CD14-positive monocyte (primary cell): ENCODE data around the gene CPOX. TPM values are rescaled to one million over a fixed set of nuclear protein-coding genes. Genes with fewer than 3 reads are reported as not detected.
A peak's percentile ranks its signal among the peaks of the same experiment; 100 is the strongest.

Experiments
- DNase-seq, 3 donors: peaks; one replicate each; pipeline ENCODE4 v3.0.0-alpha.2; 2011 to 2022
- H2AFZ ChIP-seq: 2 replicates; pipeline ENCODE4 v1.6.0; 2012; ENCODE audit warnings: mild to moderate bottlenecking, low read depth, low read length, inconsistent platforms; ENCODE audit not compliant: insufficient read depth, poor library complexity, severe bottlenecking
- H3K27ac ChIP-seq, 2 donors: 1 replicate in 1 of 2; 2 replicates in 1 of 2; pipeline ENCODE4 v1.5.1; 2012 to 2013; ENCODE audit warnings: low read length in 2 of 2, control low read depth in 1 of 2, inconsistent platforms in 1 of 2, low read depth in 1 of 2, mild to moderate bottlenecking in 1 of 2
- H3K27me3 ChIP-seq, 2 donors: one replicate each; pipeline versions ENCODE4 v1.6.0 to v1.6.1; 2011 to 2013; ENCODE audit warnings: low read length in 2 of 2; ENCODE audit not compliant: control insufficient read depth in 2 of 2, insufficient read depth in 2 of 2
- H3K36me3 ChIP-seq, 2 donors: replicated peaks in 1 of 2; 1 replicate in 1 of 2; 2 replicates in 1 of 2; pipeline versions ENCODE4 v1.5.1 to v1.6.1; 2012 to 2013; ENCODE audit warnings: low read length in 2 of 2, control low read depth in 1 of 2, inconsistent platforms in 1 of 2, mild to moderate bottlenecking in 1 of 2; ENCODE audit not compliant: insufficient read depth in 2 of 2, control insufficient read depth in 1 of 2
- H3K4me1 ChIP-seq, 2 donors: 1 replicate in 1 of 2; 2 replicates in 1 of 2; pipeline versions ENCODE4 v1.5.1 to v1.6.1; 2012 to 2013; ENCODE audit warnings: low read length in 2 of 2, control low read depth in 1 of 2, inconsistent platforms in 1 of 2, mild to moderate bottlenecking in 1 of 2, moderate library complexity in 1 of 2; ENCODE audit not compliant: insufficient read depth in 2 of 2, control insufficient read depth in 1 of 2
- H3K4me2 ChIP-seq: replicated peaks from 2 replicates; pipeline ENCODE3; 2012; ENCODE audit warnings: low read length, moderate library complexity, mild to moderate bottlenecking; ENCODE audit not compliant: poor library complexity, severe bottlenecking; ENCODE audit errors: extremely low read depth
- H3K4me3 ChIP-seq, 3 experiments: fragments of 200-600 bp in 1 of 3; sonication (generic) in 1 of 3; replicated peaks in 1 of 3; 1 replicate in 2 of 3; 2 replicates in 1 of 3; pipeline ENCODE4 v1.5.1; 2011 to 2013; ENCODE audit warnings: low read length in 3 of 3, mild to moderate bottlenecking in 3 of 3, control low read depth in 2 of 3, low read depth in 2 of 3, inconsistent platforms in 1 of 3, moderate library complexity in 1 of 3
- H3K79me2 ChIP-seq: 2 replicates; pipeline ENCODE4 v1.6.0; 2012; ENCODE audit warnings: mild to moderate bottlenecking, control low read depth, inconsistent platforms, low read length, moderate library complexity; ENCODE audit not compliant: insufficient read depth
- H3K9ac ChIP-seq: 2 replicates; pipeline ENCODE4 v1.6.0; 2017; ENCODE audit warnings: low read length, mild to moderate bottlenecking; ENCODE audit not compliant: insufficient read depth, poor library complexity, severe bottlenecking
- H3K9me3 ChIP-seq, 2 donors: replicated peaks in 1 of 2; 1 replicate in 1 of 2; 2 replicates in 1 of 2; pipeline versions ENCODE4 v1.5.1 to v1.6.1; 2012 to 2013; ENCODE audit warnings: low read length in 2 of 2, control low read depth in 1 of 2; ENCODE audit not compliant: control insufficient read depth in 1 of 2, insufficient read depth in 1 of 2
- H4K20me1 ChIP-seq: 2 replicates; pipeline ENCODE4 v1.6.0; 2012; ENCODE audit warnings: mild to moderate bottlenecking, low read length, control low read depth, moderate library complexity; ENCODE audit not compliant: insufficient read depth
- H3K27ac Mint-ChIP-seq, 7 donors: one replicate each; pipeline ENCODE4 v1.8.0; 2020; ENCODE audit warnings: mild to moderate bottlenecking in 7 of 7, mixed read lengths in 7 of 7, moderate library complexity in 6 of 7, inconsistent platforms in 2 of 7
- H3K27me3 Mint-ChIP-seq, 3 donors: one replicate each; pipeline ENCODE4 v1.8.0; 2021 to 2022; ENCODE audit warnings: low read depth in 3 of 3, mild to moderate bottlenecking in 3 of 3, mixed read lengths in 3 of 3, moderate library complexity in 3 of 3, inconsistent platforms in 1 of 3
- H3K36me3 Mint-ChIP-seq, 2 donors: one replicate each; pipeline ENCODE4 v1.8.0; 2020; ENCODE audit warnings: mixed read lengths in 2 of 2, inconsistent platforms in 1 of 2, mild to moderate bottlenecking in 1 of 2
- H3K4me1 Mint-ChIP-seq: one replicate; pipeline ENCODE4 v1.8.0; 2020; ENCODE audit warnings: mild to moderate bottlenecking, mixed read lengths
- H3K4me3 Mint-ChIP-seq, 2 donors: one replicate each; pipeline ENCODE4 v1.8.0; 2020; ENCODE audit warnings: mild to moderate bottlenecking in 2 of 2, mixed read lengths in 2 of 2, moderate library complexity in 1 of 2
- H3K9me3 Mint-ChIP-seq, 7 donors: one replicate each; pipeline ENCODE4 v1.8.0; 2020 to 2022; ENCODE audit warnings: mixed read lengths in 7 of 7, mild to moderate bottlenecking in 6 of 7, moderate library complexity in 6 of 7, inconsistent platforms in 2 of 7
- WGBS: methylation state at CpG from one replicate; pipeline ENCODE4 v1.1.5; 2013; ENCODE audit warnings: missing lambda C conversion rate; ENCODE audit not compliant: insufficient coverage; 5-methylcytosine and 5-hydroxymethylcytosine counted together
- intact Hi-C, 2 donors: fragments of 100-400 bp; cut with micrococcal nuclease; formaldehyde crosslinking; loops; one replicate each; pipeline versions ENCODE4 v1.15.0 to v1.15.1; 2023
- polyA plus RNA-seq, 3 donors: library from polyadenylated mRNA; depleted of rRNA in 1 of 3; unstranded in 2 of 3; stranded (reverse) in 1 of 3; fragments of 300-500 nt in 2 of 3; fragments of >200 nt in 1 of 3; fragmentation: Illumina TruSeq in 2 of 3; gene quantifications; 1 replicate in 2 of 3; 2 replicates in 1 of 3; pipeline ENCODE4 v1.2.3, GENCODE V29; 2012 to 2021
- TF ChIP-seq, protein P1 (sequence below): fragments of 200-600 bp; IDR thresholded peaks from one replicate; pipeline ENCODE4 v1.8.0; 2022; ENCODE audit warnings: antibody characterized with exemption, mild to moderate bottlenecking

The CPOX gene
- polyA plus RNA-seq, 3 donors = 4.2 to 12.8 (median 5.2) TPM

DNA sequence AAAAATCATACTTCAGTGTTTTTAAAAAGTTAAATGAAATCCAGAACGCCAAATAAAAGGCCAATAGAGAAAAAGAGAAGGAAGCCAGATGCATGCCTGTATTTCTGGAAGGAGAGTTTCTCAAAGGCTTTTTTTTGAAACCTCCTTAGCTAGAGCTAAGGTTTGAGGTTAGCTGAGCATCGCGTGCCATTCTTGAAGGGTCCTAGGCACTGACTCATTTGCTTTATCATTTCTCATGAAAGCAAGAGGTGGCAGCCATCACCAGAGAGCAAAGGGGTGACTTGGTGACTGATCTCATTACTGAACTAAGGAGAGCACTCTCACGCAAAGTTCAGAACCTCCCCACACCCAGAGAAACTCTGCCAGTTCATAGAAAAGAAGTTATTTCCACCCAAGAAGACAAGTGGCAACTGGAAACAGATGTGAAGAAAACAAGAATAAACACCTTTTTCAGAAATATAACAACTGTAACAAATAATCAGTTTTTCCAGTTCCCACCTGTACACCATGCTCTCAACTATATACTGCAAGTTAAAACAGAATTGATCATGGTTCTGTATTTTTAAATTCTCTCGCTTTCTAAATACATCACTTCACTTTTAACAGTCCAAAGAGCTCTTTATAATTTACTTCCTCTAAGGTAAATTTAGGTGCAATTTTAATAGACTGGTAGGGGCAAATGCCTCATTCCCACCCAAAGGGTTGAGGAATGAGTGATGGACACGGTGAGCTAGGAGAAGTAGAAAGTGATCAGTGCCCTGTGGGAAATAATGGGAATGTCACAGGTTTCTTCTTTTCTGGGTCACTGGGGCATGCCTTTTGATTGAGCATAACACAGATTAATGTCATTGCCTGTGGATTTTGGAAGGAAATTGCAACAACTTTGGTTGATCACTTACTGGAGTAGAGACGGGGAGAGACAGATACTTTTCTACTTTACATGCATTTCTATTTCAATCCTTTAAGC, 37.0 kb downstream of the CPOX start:
- Mint-ChIP-seq H3K27ac (peak overlapping the region in 1 of 7 donors; percentile 2), H3K36me3 (no peaks in the 10 kb centered on the region), H3K4me1 (peaks cover 49% of the 10 kb centered on the region), H3K27me3 (peaks cover 0 to 3% (median 0%) of the 10 kb centered on the region in 3 donors), H3K9me3 (no peaks in the 10 kb centered on the region), H3K4me3 (no peak overlapping the region)
- 100% methylated on average over 1 of the region's 7 CpGs for WGBS
- peaks cover 26 to 39% of the 10 kb centered on the region in 2 donors for H3K4me1 ChIP-seq
- H3K4me2 ChIP-seq = no peak overlapping the region
- H3K9me3 ChIP-seq = no peaks in the 10 kb centered on the region
- no peaks in the 10 kb centered on the region for H3K27me3 ChIP-seq
- H4K20me1 ChIP-seq = no peaks in the 10 kb centered on the region
- peak in 2 of 3 donors; percentile 27 to 73 for DNase-seq
- H2AFZ ChIP-seq = no peak overlapping the region
- no peak overlapping the region for H3K27ac ChIP-seq
- TF ChIP-seq, protein P1, sequence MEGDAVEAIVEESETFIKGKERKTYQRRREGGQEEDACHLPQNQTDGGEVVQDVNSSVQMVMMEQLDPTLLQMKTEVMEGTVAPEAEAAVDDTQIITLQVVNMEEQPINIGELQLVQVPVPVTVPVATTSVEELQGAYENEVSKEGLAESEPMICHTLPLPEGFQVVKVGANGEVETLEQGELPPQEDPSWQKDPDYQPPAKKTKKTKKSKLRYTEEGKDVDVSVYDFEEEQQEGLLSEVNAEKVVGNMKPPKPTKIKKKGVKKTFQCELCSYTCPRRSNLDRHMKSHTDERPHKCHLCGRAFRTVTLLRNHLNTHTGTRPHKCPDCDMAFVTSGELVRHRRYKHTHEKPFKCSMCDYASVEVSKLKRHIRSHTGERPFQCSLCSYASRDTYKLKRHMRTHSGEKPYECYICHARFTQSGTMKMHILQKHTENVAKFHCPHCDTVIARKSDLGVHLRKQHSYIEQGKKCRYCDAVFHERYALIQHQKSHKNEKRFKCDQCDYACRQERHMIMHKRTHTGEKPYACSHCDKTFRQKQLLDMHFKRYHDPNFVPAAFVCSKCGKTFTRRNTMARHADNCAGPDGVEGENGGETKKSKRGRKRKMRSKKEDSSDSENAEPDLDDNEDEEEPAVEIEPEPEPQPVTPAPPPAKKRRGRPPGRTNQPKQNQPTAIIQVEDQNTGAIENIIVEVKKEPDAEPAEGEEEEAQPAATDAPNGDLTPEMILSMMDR = no peak
- H3K4me3 ChIP-seq = no peak overlapping the region
- no peaks in the 10 kb centered on the region for H3K36me3 ChIP-seq
- no peaks in the 10 kb centered on the region for H3K79me2 ChIP-seq
- intact Hi-C loops = no loop called here
- H3K9ac ChIP-seq = no peak overlapping the region

DNA sequence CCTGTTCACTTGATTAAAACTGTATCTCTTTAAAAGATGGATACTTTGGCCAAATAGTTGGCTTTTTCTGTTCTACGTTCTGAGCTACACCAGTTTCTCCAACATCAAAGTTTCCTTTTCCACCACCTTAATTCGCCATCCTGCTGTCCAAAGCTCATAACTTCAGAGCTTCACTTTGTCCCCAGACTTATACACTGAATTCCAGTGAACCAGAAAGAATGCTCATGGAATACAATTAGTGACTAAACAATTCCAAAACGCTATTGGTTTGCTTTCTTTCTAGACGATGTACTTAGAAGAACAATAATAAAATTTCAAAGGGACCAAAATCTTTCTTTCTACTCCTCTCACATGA, 38.4 kb downstream of the CPOX start:
- Histone ChIP-seq H3K36me3 (no peaks in the 10 kb centered on the region), H3K79me2 (no peaks in the 10 kb centered on the region), H3K4me1 (peaks cover 26 to 39% of the 10 kb centered on the region in 2 donors), H2AFZ (no peak overlapping the region), H4K20me1 (no peaks in the 10 kb centered on the region), H3K27ac (no peak overlapping the region), H3K27me3 (no peaks in the 10 kb centered on the region), H3K9me3 (no peaks in the 10 kb centered on the region), H3K9ac (no peak overlapping the region), H3K4me3 (no peak overlapping the region), H3K4me2 (no peak overlapping the region)
- WGBS = 51% methylated on average over 2 of the region's 4 CpGs
- Mint-ChIP-seq H3K9me3 (peaks cover 0 to 4% (median 0%) of the 10 kb centered on the region in 7 donors), H3K4me3 (no peak overlapping the region), H3K36me3 (no peaks in the 10 kb centered on the region), H3K27me3 (peaks cover 0 to 3% (median 0%) of the 10 kb centered on the region in 3 donors), H3K27ac (no peak overlapping the region), H3K4me1 (peaks cover 46% of the 10 kb centered on the region)
- intact Hi-C loops = no loop called here
- no peak for DNase-seq
- TF ChIP-seq, protein P1 = no peak
